ENCODE results near the gene ELP4.
"Not testable (repeated sequence)": the region's sequence is repeated elsewhere in the genome, so short reads cannot be mapped to it uniquely, and the experiment has no call there.

ELP4 gene

GRCh38 chr11:31509429-31510345, at the start of gene ELP4, which contains the start of gene IMMP1L:
Gene ELP4 (plus strand): TSS chr11:31509767. CDS start chr11:31509785, 18 bp downstream.
Gene IMMP1L (minus strand): TSS chr11:31509622. CDS start chr11:31463276, 46,346 bp downstream.
- DNase-seq (ENCODE audit: low read depth in 2 of 2): peak; percentile 86 to 89

GRCh38 chr11:31464436-31464835, 45.1 kb upstream of the ELP4 start:
- no peak for DNase-seq (ENCODE audit: low read depth in 2 of 2)

- DNase-seq (ENCODE audit: low read depth in 2 of 2): no peak
These were observed 35.5 kb upstream of the ELP4 start for GRCh38 chr11:31474083-31474482.

GRCh38 chr11:31477528-31478222, 31.9 kb upstream of the ELP4 start:
- DNase-seq (ENCODE audit: low read depth in 2 of 2): no peak

- DNase-seq (ENCODE audit: low read depth in 2 of 2): no peak
These were observed 31.4 kb upstream of the ELP4 start for GRCh38 chr11:31478223-31478590.

- no peak for DNase-seq (ENCODE audit: low read depth in 2 of 2)
These were observed 30.5 kb upstream of the ELP4 start for GRCh38 chr11:31479066-31479465.

- DNase-seq (ENCODE audit: low read depth in 2 of 2): no peak
These were observed 28.6 kb upstream of the ELP4 start for GRCh38 chr11:31480930-31481329.

GRCh38 chr11:31484497-31484896, 25.1 kb upstream of the ELP4 start:
- DNase-seq (ENCODE audit: low read depth in 2 of 2): no peak

GRCh38 chr11:31487848-31488247, 21.7 kb upstream of the ELP4 start:
- DNase-seq (ENCODE audit: low read depth in 2 of 2): no peak

- no peak for DNase-seq (ENCODE audit: low read depth in 2 of 2)
These were observed 17.1 kb upstream of the ELP4 start for GRCh38 chr11:31492320-31492913.

- DNase-seq (ENCODE audit: low read depth in 2 of 2): no peak
These were observed 16.3 kb upstream of the ELP4 start for GRCh38 chr11:31493235-31493634.

- DNase-seq (ENCODE audit: low read depth in 2 of 2): not testable (repeated sequence)
These were observed 15.8 kb upstream of the ELP4 start for GRCh38 chr11:31493762-31494161.

GRCh38 chr11:31499576-31500178, 9.9 kb upstream of the ELP4 start:
- no peak for DNase-seq (ENCODE audit: low read depth in 2 of 2)

- DNase-seq (ENCODE audit: low read depth in 2 of 2): no peak
These were observed 9.0 kb upstream of the ELP4 start for GRCh38 chr11:31500560-31500959.

GRCh38 chr11:31509051-31509428, 527 bp upstream of the ELP4 start:
- DNase-seq (ENCODE audit: low read depth in 2 of 2): no peak

GRCh38 chr11:31512117-31512516, 2.5 kb downstream of the ELP4 start:
- DNase-seq (ENCODE audit: low read depth in 2 of 2): no peak

GRCh38 chr11:31521497-31522150, 12.1 kb downstream of the ELP4 start:
- no peak for DNase-seq (ENCODE audit: low read depth in 2 of 2)

GRCh38 chr11:31529189-31529588, 19.6 kb downstream of the ELP4 start:
- no peak for DNase-seq (ENCODE audit: low read depth in 2 of 2)

- DNase-seq (ENCODE audit: low read depth in 2 of 2): no peak
These were observed 20.1 kb downstream of the ELP4 start for GRCh38 chr11:31529701-31530100.

GRCh38 chr11:31531293-31531692, 21.7 kb downstream of the ELP4 start:
- no peak for DNase-seq (ENCODE audit: low read depth in 2 of 2)

GRCh38 chr11:31535479-31535878, 25.9 kb downstream of the ELP4 start:
- no peak for DNase-seq (ENCODE audit: low read depth in 2 of 2)

- DNase-seq (ENCODE audit: low read depth in 2 of 2): no peak
These were observed 33.3 kb downstream of the ELP4 start for GRCh38 chr11:31542862-31543261.
